ENCODE results near the gene CEP350.

GRCh38 chr1:179951383-179952144 lies 3.0 kb upstream of the CEP350 start:
- no peak for TF ChIP-seq CTCF (IDR thresholded peaks at IDR 0.05)
- no peak for TF ChIP-seq POLR2AphosphoS5 (IDR thresholded peaks at IDR 0.05)
- TF ChIP-seq POLR2A (IDR thresholded peaks at IDR 0.05), result no peak
